ENCODE data around the gene IRS1.

IRS1 gene

DNA sequence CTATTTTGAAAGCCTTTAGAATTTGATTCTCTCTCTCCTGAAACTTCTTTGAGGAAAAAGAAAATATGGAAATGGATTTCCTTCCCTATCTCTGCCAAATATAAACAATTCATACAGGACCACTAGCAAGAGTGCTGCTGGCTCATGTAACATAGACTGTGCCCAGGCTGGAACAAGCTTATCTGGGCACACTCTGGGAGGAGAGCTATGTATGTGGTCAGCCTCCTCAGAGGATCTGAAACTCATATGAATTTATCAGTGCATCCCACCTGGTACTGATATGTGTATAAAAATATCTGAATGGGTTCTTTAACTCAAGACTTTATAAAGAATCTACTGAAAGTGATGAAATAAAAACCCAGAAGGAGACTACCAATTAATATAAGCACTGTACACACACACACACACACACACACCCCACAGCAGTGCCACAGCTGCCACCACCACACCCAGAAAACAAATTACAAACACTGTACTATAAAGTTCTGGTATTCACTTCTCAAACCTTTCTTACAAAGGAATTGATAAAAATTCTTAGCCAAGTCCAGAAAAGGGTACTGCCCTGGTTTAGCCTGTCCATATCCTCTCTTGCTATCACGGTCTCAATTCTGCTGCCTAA, 115.6 kb downstream of the IRS1 start:
- DNase-seq, result no peak

DNA sequence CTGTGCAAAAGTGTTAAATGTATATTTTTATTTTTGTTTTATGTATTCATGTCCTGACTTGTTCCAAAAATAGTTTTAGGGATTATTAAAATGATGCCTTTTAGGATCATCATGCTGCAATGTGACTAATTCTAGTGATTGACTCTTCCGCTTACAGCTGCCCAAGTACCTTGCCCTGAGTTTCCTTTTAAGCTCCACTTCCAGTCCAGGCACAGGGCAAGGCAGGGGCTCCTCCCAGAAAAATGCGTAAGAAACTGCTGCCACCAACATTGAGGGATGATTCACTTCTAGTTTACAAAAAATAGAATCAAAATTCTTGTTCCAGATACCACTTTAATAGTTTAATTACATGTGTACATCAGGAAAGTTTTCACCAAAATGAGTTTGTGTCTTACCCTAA, 116.4 kb downstream of the IRS1 start:
- DNase-seq, result no peak

Data from NCI-H1930 (cell line).